ENCODE results near the gene MYO6. TPM values are rescaled to one million over a fixed set of nuclear protein-coding genes. Genes with fewer than 3 reads are reported as not detected.

The MYO6 gene
- total and polyA plus RNA-seq, 2 of the 4 experiments (the other 2 are of a cell fraction) = 6.1 to 6.8 TPM

GRCh38 chr6:75815756-75816155, 66.7 kb downstream of the MYO6 start:
- in situ Hi-C loops (cut with MboI; ENCODE audit: low sequenced_read_pairs) = no loop called here
- ATAC-seq (ENCODE audit: low read depth) (no peak), DNase-seq (no peak)
- H3K14ac ChIP-seq (replicated peaks; ENCODE audit: low read depth, low read length) = no peak overlapping the region
- H3K36me3 ChIP-seq (ENCODE audit: control insufficient read depth, insufficient read depth, low read length) = no peaks in the 10 kb centered on the region
- no peak overlapping the region for H2AK9ac ChIP-seq (replicated peaks; ENCODE audit: low read depth, low read length, poor library complexity)
- no peak overlapping the region for H3K23ac ChIP-seq (ENCODE audit: low read depth, low read length)
- no peak overlapping the region for H3K56ac ChIP-seq (ENCODE audit: extremely low read depth, insufficient read depth, low read length)
- WGBS, 2 experiments (ENCODE audit: extremely low coverage in 2 of 2, insufficient read length in 1 of 2) = no CpG with 5 or more reads among the region's 1 CpG
- no peak overlapping the region for H3K4me2 ChIP-seq (ENCODE audit: low read depth, low read length)
- H2BK15ac ChIP-seq (ENCODE audit: low read depth, low read length) = no peak overlapping the region
- no peak overlapping the region for H3K9ac ChIP-seq (ENCODE audit: low read depth, low read length)
- ChIA-PET CTCF (no interaction called here), POLR2A (ENCODE audit: unreplicated experiment) (no interaction called here)
- H2BK5ac ChIP-seq (ENCODE audit: low read depth, low read length, poor library complexity, severe bottlenecking) = no peak overlapping the region
- no peak overlapping the region for H2BK20ac ChIP-seq (ENCODE audit: low read depth, low read length)
- no peaks in the 10 kb centered on the region for H3K27me3 ChIP-seq (ENCODE audit: control insufficient read depth, insufficient read depth, low read length)
- no peaks in the 10 kb centered on the region for H3K9me3 ChIP-seq (ENCODE audit: control insufficient read depth, insufficient read depth, low read length)
- H4K91ac ChIP-seq (ENCODE audit: insufficient read depth, low read depth, low read length) = no peak overlapping the region
- no peak overlapping the region for H2BK120ac ChIP-seq (ENCODE audit: low read depth, low read length)
- no peak overlapping the region for H3K4ac ChIP-seq (ENCODE audit: low read depth, low read length)
- H2AFZ ChIP-seq (replicated peaks; ENCODE audit: low read length, poor library complexity) = no peak overlapping the region
- H3K9me1 ChIP-seq (ENCODE audit: insufficient read depth, low read length) = peaks cover 5% of the 10 kb centered on the region; the same call in 1 of the 2 replicates
- dilution Hi-C loops (cut with HindIII; ENCODE audit: low sequenced_read_pairs, unreplicated experiment) = no loop called here
- intact Hi-C loops (cut with micrococcal nuclease) = no loop called here
- no peak overlapping the region for H2AK5ac ChIP-seq (ENCODE audit: low read depth, low read length)
- no peak overlapping the region for H3K27ac ChIP-seq (ENCODE audit: insufficient read depth, low read length)
- no TSS peak for BruUV-seq (replicated peaks)
- H3K79me1 ChIP-seq (ENCODE audit: low read depth in 1 of 2, low read length in 2 of 2) = peaks cover 0 to under 1% of the 10 kb centered on the region in 2 experiments; a peak in 1 of 4 replicates
- H4K20me1 ChIP-seq (ENCODE audit: insufficient read depth, low read length) = no peaks in the 10 kb centered on the region
- TF ChIP-seq SMC3 (IDR thresholded peaks at IDR 0.05; ENCODE audit: low read depth, low read length) (no peak), BHLHE40 (IDR thresholded peaks at IDR 0.05; ENCODE audit: low read depth, low read length) (no peak), CHD1 (IDR thresholded peaks at IDR 0.05; ENCODE audit: low read depth, low read length) (no peak), MAZ (IDR thresholded peaks at IDR 0.05; ENCODE audit: borderline replicate concordance, low read depth, low read length) (no peak), MXI1 (IDR thresholded peaks at IDR 0.05; ENCODE audit: borderline replicate concordance, low read depth, low read length) (no peak), CTCF (conservative IDR thresholded peaks at IDR 0.05; ENCODE audit: low read depth, low read length) (no peak), CEBPB (IDR thresholded peaks at IDR 0.05; ENCODE audit: low read depth, low read length) (no peak), FOS (IDR thresholded peaks at IDR 0.05; ENCODE audit: low read depth, low read length) (no peak), ELK1 (IDR thresholded peaks at IDR 0.05; ENCODE audit: borderline replicate concordance, low read depth, low read length) (no peak), RFX5 (IDR thresholded peaks at IDR 0.05; ENCODE audit: low read depth, low read length) (no peak), MAFK (IDR thresholded peaks at IDR 0.05; ENCODE audit: low read depth, low read length) (no peak), RAD21 (IDR thresholded peaks at IDR 0.05; ENCODE audit: low read length) (no peak), POLR2A (IDR thresholded peaks at IDR 0.05; ENCODE audit: low read depth, low read length) (no peak), NFE2L2 (IDR thresholded peaks at IDR 0.05; ENCODE audit: low read depth, low read length) (no peak), RCOR1 (IDR thresholded peaks at IDR 0.05; ENCODE audit: insufficient replicate concordance, low read length) (no peak)
- TF ChIP-seq, protein P1, sequence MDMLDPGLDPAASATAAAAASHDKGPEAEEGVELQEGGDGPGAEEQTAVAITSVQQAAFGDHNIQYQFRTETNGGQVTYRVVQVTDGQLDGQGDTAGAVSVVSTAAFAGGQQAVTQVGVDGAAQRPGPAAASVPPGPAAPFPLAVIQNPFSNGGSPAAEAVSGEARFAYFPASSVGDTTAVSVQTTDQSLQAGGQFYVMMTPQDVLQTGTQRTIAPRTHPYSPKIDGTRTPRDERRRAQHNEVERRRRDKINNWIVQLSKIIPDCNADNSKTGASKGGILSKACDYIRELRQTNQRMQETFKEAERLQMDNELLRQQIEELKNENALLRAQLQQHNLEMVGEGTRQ (IDR thresholded peaks at IDR 0.05; ENCODE audit: low read depth, low read length) = no peak
- H3K18ac ChIP-seq (ENCODE audit: low read depth, low read length) = no peak overlapping the region
- no peaks in the 10 kb centered on the region; the same call in 1 of the 2 replicates for H3K4me1 ChIP-seq (ENCODE audit: control insufficient read depth, insufficient read depth, low read length)
- H4K8ac ChIP-seq (ENCODE audit: low read depth in 2 of 2, low read length in 2 of 2) = no peak overlapping the region
- H3K4me3 ChIP-seq (ENCODE audit: insufficient read depth, low read depth, low read length) = no peak overlapping the region
- H4K5ac ChIP-seq (ENCODE audit: low read depth, low read length) = no peak overlapping the region

All from IMR-90 (cell line).